Activated gamma-delta T cell (primary cell): Measurements from ENCODE around the gene MGMT.

Experiments used
- DNase-seq: peaks from one replicate; lab custom pipeline; 2025; lab: John Stamatoyannopoulos, UW

Gene MGMT

DNA sequence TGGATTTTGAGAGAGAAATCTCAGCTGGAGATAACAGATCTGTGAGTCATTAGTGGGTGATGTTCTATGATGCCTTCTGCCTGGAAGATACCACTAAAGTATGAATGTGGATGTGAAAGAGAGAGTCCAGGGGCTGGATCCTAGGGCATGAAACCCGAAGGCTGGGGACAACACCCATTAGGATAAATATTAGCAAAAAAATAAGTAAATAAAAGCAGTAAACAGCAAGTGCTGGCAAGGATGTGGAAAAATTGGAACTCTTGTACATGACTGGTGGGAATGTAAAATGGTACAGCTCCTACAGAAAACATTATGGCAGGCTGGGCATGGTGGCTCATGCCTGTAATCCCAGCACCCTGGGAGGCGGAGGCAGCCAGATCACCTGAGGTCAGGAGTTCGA lies 16.6 kb upstream of the MGMT start:
- DNase-seq, result no peak

DNA sequence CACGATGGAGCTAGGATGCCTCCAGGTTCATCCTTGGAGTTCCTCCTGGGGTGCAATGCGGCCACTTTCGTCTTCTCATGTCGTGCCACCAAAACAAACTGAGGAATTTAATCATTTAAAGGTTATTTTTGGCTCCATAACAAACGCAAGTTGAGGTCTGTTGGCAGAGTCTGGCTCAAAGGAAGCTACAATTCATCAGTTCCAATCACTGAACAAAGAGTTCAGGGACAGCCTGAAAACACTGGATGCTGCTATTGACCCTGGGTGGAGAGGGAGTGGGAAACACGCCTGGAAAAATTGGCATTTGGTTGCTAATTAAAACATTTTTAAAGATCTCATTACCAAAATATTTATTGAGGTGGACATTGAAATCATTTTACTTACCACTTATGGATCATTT lies 11.4 kb upstream of the MGMT start:
- DNase-seq, result no peak

DNA sequence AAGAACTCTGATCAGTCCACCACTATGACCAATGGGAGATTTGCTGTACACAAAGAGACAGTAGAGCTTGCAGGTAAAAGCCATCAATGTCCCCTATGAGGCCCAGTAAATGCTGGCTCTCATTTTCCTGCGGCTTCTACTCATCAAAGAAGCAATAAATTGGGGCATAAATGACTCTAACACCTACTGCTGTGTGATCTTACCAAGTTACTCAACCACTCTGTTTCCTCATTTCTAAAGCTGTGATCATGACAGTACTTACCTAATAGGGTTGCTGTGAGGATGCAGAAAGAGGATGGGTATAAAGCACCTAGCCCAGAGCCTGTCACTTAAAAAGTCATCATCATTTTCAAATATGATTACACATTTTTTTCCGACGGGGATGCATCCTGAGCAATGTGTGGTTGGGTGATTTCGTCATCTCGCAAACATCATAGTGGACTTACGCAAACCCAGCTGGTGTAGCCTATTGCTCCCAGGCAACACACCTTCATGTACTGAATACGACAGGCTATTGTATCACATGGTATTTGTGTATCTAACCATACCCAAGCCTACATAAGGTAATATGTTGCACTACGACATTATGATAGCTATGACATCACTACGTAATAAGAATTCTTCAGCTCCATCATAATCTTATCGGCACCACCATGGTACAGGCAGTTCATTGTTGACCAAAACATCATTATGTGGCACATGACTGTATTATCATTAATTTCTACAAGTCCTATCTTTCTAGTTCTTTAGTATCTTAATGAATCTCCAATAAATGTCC lies 7.1 kb upstream of the MGMT start:
- DNase-seq, result no peak

DNA sequence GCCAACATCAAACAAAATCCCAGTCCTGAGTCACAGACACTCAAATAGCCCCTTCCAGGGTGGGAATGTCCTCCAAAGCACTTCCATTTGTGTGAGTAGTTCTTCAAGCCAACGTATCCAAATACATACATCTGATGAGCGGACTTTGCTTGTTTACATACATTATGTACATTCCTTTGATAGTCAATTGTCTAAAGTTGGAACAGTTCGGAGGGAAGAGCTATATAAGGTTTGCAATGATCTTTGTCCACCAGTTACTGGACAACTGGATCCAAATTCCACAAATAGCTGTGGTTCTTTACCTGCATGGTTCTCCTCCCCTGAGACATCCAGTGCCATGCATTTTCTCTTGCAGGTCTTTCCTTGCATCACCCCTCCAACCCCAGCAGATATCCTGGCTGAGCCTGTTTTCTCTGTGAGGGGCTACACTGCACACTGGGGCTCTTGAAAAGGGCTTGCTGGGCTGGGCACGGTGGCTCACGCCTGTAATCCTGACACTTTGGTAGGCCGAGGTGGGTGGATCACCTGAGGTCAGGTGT lies 4.7 kb upstream of the MGMT start:
- DNase-seq, result no peak

DNA sequence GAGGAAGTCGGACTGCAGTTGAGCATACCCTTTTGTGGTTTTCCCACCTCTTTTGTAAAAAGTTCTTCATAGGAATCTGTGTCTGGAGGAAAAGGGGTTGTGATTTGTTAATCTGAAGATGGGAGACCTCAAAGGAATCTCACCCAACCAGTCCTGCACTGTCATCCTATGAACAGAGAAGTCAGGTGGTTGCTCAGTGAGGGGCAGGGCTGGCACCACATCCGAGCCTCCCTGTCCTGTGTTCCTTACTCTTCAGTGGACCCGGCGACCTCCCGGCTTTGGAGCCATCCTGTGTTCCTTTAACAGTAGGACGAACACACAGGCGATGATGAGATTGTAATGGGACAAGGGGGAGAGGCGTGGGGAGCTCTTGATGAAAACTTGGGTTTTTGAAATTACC lies 2.8 kb upstream of the MGMT start:
- no peak for DNase-seq

DNA sequence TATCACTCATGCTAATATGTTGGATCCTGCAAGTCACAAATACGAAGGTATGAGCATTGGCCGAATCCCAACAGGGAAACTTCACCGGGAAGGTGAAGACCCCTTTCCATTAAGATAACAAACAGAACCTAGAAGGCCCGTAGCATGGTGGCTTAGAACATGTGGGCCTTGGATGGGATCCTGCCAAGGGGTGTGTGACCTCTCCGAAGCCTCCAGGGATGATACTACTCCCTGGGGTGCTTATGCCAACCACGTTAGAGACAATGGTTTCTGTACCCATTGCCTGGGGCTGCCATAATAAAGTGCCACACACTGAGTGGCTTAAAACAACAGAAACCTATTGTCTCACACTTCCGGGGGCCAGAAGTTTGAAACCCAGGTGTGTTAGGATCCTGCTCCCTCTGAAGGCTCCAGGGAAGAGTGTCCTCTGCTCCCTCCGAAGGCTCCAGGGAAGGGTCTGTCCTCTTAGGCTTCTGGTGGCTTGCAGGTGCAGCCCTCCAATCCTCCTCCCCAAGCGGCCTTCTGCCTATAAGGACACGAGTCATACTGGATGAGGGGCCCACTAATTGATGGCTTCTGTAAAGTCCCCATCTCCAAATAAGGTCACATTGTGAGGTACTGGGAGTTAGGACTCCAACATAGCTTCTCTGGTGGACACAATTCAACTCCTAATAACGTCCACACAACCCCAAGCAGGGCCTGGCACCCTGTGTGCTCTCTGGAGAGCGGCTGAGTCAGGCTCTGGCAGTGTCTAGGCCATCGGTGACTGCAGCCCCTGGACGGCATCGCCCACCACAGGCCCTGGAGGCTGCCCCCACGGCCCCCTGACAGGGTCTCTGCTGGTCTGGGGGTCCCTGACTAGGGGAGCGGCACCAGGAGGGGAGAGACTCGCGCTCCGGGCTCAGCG lies 992 bp upstream of the MGMT start:
- no peak for DNase-seq

DNA sequence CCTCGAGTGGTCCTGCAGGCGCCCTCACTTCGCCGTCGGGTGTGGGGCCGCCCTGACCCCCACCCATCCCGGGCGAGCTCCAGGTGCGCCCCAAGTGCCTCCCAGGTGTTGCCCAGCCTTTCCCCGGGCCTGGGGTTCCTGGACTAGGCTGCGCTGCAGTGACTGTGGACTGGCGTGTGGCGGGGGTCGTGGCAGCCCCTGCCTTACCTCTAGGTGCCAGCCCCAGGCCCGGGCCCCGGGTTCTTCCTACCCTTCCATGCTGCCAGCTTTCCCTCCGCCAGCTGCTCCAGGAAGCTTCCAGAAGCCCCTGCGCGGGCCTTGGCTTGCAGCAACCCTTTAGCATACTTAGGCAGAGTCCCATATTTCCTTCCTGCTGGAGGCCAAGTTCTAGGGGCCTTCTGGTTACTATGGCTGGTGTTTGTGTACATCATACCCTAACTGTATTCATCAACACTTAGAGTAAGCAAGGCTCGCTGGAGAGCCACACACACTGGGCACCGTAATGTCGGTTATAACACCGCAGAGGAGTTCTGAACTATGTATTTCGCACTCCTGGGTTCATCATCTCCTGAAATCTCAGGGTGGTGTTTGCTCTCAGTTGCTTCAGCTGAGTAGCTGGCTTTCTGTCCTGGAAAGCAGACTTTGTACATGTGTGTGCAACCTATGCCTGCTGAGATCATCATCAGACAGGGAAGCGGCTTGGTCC lies 471 bp downstream of the MGMT start:
- no peak for DNase-seq

DNA sequence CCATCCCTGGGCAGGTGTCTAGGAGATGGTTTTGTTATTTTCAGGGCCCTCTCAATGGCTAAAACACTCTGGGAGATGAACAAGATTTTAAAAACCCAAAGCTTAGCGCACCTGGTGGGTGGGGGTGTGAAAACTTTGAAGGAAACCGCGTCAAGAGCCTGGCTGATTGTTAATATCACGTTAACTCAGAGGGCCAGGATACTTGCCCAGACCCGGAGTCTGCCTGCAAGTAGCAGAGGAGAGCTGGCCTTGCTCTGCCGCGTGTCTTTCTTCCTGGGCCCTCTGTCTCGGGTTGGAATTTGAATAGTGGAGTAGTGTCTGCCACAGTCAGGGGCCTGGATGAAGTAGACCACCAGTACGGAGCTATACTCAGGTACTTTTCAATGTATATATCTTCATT lies 1.1 kb downstream of the MGMT start:
- no peak for DNase-seq

DNA sequence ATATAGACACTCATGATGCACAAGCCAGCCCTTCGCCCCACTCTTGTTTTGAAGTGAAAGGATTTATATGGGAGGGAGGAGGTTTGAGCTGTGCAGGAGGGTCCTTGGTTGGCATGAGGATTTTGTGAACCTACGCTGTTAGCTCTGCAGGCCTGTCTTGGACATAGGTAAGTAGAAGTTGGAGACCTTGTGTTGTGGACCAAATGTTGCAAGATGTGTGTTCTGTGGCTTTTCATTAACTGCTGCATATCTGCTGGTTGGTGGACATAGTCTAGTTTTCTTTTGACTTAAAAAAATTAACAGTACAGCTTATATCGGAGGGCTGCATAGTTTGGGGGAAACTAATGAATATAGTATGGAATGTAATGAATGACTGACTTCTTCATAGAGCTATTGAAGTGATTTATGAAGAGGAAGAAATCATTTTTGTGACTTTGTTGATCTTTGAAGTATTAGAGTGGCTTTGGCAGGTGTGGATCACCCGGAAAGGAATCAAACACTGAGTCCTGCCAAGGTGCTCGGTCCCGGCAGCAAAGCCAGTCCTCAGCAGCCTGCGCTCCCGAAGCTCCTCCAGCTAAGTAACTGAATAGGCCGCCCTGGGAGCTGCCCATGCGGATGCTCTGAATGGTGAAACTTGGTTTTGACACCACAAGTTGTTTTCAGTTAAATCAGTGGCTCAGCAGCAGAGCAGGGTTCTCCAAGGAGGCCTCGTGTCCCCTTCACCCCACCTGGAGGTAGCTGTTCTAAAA lies 3.2 kb downstream of the MGMT start:
- DNase-seq, result no peak

DNA sequence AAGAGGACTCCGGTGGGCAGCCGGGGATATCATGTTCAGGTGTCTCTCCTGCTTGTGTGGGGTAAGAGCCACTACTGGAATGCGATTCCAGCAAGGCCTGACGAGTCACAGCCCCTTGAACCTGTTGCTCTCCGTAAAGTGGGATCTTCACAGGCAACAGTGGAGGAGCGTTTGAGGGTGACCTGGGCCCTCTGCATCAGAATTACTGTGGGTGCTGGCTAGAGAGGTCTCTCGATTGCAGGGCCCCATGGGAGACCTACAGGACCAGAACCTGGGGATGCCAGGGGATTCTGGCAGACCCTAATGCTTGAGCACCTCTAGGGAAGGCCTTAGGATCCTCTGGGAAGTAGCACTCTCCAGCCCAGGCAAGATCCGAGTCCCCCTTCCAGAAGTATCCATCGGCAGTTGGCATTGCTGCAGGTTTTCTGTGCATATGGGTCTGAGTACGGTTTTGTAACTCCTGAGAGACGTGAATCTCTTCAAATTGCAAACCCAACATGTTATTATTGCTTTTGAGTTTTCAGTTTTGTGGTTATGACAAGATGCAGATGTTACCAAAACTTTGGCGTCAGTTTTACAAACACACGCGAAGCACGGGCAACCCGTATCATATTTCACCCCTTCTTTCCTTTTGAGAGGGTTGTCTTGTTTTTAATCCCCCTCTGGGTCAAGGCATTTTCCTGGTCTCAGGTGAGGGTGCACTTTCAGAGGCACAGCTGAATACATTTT lies 4.6 kb downstream of the MGMT start:
- DNase-seq, result no peak

DNA sequence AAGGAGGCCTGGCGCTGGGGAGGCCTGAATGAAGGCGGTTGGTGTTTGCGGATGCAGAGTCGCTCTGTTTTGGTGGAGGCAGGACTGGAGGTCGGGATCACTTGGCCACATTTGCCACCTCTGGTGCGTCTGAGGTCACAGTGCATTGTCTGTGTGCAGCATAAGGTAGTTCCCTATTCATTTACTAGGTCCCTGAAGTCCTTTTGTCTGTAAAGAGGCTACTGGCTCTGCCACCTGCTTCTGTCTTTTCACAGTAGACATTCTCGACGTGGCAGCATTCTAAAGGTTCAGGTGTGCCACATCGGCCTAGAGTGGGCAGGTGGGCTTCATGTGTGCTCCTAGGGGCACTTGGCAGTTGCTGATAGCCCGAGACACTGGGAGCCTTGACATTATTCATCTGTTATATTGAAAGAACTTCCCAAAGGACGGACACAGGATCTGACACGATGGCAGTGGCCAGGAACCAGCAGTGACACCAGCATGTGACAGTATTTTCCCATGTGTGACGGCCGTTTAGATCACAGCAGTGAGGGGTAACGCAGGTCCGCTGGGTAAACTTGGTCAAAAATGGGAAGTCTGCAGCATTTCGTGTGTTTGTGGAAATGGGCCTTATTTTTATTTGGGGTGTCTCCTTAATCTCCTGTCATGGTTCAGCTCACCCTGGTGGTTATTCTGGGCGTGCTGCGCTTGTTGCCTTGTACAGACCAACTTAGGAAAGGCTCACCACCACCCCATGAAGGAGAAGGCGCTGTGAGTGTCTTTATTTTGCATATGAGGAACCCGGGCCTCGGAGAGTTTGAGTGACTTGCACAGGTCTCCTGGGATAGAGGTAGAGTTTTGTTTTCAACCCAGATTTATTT lies 5.9 kb downstream of the MGMT start:
- DNase-seq, result no peak

DNA sequence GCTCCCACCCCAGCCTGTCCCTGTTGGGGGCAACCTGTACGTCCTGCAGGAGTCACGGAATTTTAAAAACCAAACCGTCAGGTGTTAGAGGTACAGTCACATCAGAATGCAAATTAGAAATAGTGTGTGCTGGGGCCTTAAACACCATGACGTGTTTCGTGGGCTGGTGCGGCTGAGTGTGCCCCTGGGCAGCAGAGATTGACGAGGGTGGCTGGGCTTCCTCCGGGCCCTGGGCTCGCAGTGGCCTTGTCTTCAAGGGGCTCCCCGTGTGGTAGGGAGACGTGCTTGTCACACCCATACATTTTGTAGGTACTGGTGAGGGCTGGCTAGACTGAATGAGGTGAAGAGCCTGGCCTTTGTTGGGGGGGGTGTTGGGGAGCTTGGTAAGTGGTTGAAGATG lies 7.6 kb downstream of the MGMT start:
- no peak for DNase-seq

DNA sequence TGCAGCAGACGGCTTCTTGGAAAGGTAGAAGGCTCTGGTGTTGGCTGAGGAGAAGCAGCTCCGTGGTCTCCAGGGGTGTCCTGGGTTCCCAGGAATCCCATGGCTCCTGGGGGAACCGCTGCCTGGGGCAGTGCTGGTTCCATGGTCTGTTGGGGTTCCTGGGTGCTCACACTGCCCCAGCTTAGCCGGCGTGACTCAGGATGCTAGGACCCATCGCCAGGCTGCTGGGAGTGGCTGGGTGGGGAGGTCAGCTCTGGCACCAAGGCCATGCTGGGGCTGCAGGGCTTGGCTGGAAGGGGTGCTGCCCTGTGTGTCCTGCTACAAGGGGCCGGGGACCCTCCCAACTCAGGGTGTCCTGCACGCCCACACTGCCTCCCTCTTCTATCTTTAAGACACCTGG lies 9.4 kb downstream of the MGMT start:
- DNase-seq, result no peak

DNA sequence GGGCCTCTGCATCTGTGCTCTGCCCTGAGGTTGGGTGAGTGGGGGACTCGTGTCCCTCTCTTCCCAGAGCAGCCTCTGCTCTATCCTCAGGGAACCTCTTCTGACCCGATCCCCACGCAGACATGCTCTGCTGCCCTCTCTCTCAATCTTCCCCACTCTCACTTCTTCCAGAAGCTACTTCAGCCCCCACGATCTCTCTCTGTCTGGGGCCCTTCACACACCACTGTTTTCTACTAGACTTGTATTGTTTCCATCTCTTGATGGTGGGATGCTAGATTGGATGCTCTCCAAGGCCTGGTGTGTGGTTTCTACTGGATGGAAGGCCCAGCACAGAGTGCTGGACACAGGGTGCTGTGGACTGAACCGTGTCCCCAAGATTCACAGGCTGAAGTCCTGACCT lies 10.0 kb downstream of the MGMT start:
- no peak for DNase-seq

DNA sequence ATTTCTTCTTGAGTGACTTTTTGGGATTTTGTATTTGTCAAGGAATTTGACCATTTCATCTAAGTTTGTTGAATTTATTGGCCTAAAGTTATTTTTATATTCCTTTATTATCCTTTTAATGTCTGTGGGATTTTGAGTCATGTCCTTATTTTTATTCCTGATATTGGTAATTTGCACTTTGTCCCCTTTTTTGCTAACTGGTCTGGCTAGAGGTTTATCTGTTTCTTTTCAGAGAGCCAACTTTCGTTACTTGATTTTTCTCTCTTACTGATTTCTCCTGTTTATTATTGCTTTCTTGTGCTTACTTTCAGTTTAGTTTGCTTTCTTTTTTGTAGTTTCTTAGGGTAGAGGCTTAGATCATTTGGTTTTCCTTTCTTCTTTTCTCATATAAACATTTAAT lies 14.6 kb downstream of the MGMT start:
- DNase-seq, result no peak

DNA sequence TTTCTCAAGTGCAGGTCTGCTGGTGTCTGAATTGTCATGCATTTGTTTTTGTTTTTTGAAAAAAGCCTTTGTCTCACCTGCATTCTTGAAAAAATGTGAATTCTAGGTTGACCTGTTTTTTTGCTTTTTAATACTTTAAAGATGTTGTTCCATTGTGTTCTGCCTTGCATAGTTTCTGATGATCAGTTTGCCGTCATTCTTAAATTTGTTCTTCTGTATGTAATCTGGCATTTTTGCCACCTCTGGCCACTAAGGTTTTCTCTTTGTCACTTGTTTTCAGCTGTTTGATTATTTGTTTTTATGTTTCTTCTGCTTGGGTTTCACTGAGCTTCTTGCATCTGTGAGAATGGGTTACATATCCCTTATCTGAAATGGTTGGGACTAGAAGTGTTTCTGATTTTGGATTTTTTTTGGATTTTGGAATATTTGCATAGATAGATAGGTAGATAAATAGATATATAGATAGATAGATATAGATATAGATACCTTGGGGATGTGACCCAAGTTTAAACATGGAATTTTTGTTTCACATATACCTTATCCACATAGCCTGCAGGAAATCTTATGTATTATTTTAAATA lies 16.5 kb downstream of the MGMT start:
- DNase-seq, result no peak

DNA sequence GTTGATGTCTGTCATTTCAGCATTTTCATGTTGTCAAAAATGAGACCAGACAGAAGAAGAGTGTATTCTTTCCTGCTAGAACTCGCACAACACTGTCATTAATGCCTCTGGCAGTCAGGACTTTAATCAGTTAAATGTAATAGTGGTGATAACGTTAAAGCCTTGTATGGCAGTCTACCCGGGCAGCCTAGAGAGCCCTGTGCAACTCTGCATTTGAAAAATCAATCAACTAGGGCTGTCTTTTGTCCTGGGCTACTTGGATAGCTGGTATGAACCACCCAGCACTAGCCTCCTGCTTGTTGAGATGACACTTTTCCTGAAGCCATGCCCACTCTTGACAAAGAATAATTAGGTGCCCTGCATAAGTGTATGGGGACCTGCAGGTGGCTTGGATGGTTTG lies 19.8 kb downstream of the MGMT start:
- DNase-seq, result no peak

DNA sequence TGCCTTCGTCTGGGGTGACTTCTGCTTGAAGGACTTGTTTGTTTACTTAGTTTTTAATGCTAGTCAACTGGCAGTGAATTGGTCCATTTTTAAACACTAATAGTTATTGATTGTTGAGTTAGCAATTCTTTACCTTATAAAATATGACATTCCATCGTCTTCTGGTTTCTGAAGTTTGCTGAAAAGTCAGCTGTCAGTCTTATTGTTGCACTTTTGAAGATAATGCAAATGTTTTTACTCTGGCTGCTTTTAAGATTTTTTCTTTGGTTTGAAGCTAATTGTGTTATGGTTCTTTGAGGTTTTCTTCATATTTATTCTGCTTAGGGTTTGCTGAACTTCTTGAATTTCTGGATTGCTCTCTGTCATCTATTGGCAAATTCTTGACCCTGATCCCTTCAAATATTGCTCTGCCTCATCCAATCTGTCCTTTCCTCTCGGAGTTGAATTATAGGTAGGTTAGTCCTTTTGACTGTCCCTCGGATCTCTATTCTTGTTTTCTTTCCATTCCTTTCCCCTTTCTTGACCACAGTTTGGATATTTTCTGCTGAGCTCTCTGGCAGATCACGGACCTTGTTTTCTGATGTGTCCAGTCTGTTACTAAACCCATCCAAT lies 24.2 kb downstream of the MGMT start:
- no peak for DNase-seq

DNA sequence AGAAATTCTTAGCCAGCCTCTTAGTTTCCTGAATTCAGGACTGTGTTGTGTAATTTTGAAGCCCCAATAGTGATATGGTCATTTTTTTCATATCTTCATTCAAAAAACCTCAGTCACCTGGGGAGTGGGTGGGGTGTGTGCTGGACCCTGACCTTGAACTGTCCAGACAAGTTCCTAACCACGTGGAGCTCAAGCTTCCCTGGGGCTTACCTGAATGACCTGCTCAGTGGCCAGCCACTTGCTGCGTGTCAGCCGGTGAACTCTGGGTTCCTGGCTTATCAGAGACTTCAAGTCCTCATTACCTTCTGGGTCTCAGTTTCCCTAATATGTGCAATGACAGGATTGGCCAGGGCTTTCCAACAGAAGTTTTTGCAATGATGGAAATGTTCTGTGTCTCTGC lies 27.1 kb downstream of the MGMT start:
- no peak for DNase-seq
